B cell (primary cell): ENCODE data around the gene FADS6. TPM values are rescaled to one million over a fixed set of nuclear protein-coding genes. Genes with fewer than 3 reads are reported as not detected.

Experiments used
- ATAC-seq: fragments of 200-7000 bp; cut with Tn5 transposase; one replicate; pipeline ENCODE4 v1.10.0; 2021; ENCODE audit warnings: low read depth, mild to moderate bottlenecking, moderate number of reproducible peaks, moderate library complexity
- CTCF ChIA-PET: fragments of 350-600 bp; sonication (Branson Sonifier 250); formaldehyde crosslinking; loops from one replicate; lab custom pipeline; 2021; ENCODE audit warnings: antibody characterized with exemption, inconsistent platforms; lab: Charles Lee
- POLR2A ChIA-PET: fragments of 350-600 bp; sonication (Branson Sonifier 250); formaldehyde crosslinking; loops from one replicate; lab custom pipeline; 2021; ENCODE audit warnings: antibody characterized with exemption; lab: Charles Lee
- DNase-seq: peaks from one replicate; pipeline ENCODE4 v3.0.0; 2013
- H2AFZ ChIP-seq: 2 replicates; pipeline ENCODE4 v1.6.1; 2012; ENCODE audit warnings: mild to moderate bottlenecking, low read depth, low read length; ENCODE audit not compliant: insufficient read depth, poor library complexity, severe bottlenecking
- H3K27ac ChIP-seq, 2 donors: 1 replicate in 1 of 2; 2 replicates in 1 of 2; pipeline ENCODE4 v1.5.1; 2012 to 2013; ENCODE audit warnings: low read length in 2 of 2, mild to moderate bottlenecking in 2 of 2, moderate library complexity in 1 of 2
- H3K27me3 ChIP-seq, 4 experiments: fragments of 200-600 bp in 1 of 4; sonication (generic) in 1 of 4; replicated peaks in 1 of 4; 1 replicate in 2 of 4; 2 replicates in 2 of 4; pipeline versions ENCODE4 v1.6.1 to v1.7.0; 2013 to 2016; ENCODE audit warnings: low read length in 3 of 4, mild to moderate bottlenecking in 2 of 4, mixed read lengths in 1 of 4, moderate library complexity in 1 of 4; ENCODE audit not compliant: insufficient read depth in 4 of 4, control insufficient read depth in 3 of 4; ENCODE audit errors: control extremely low read depth in 1 of 4
- H3K36me3 ChIP-seq, 2 experiments: replicated peaks in 1 of 2; 1 replicate in 1 of 2; 2 replicates in 1 of 2; pipeline versions ENCODE4 v1.6.1 to v1.7.1; 2013; ENCODE audit warnings: low read length in 1 of 2; ENCODE audit not compliant: insufficient read depth in 2 of 2, control insufficient read depth in 1 of 2; ENCODE audit errors: control extremely low read depth in 1 of 2, extremely low read depth in 1 of 2
- H3K4me1 ChIP-seq, 2 donors: fragments of 200-600 bp in 1 of 2; sonication (generic) in 1 of 2; 1 replicate in 1 of 2; 2 replicates in 1 of 2; pipeline versions ENCODE4 v1.5.1 to v1.6.1; 2013 to 2017; ENCODE audit warnings: low read length in 2 of 2; ENCODE audit not compliant: control insufficient read depth in 2 of 2, insufficient read depth in 2 of 2
- H3K4me2 ChIP-seq: replicated peaks from 2 replicates; pipeline ENCODE3; 2012; ENCODE audit warnings: mild to moderate bottlenecking, low read depth, low read length; ENCODE audit not compliant: poor library complexity, severe bottlenecking
- H3K4me3 ChIP-seq, 5 experiments: fragments of 200-600 bp in 1 of 5; sonication (generic) in 1 of 5; 1 replicate in 3 of 5; 2 replicates in 2 of 5; pipeline versions ENCODE4 v1.5.1 to v1.7.0; 2011 to 2016; ENCODE audit warnings: low read length in 4 of 5, mild to moderate bottlenecking in 4 of 5, low read depth in 2 of 5, control low read depth in 1 of 5, moderate library complexity in 1 of 5; ENCODE audit not compliant: insufficient read depth in 1 of 5; ENCODE audit errors: control extremely low read depth in 1 of 5, extremely low read depth in 1 of 5
- H3K79me2 ChIP-seq: fragments of 200-600 bp; sonication (generic); one replicate; pipeline ENCODE4 v1.6.0; 2016; ENCODE audit warnings: low read length; ENCODE audit not compliant: control insufficient read depth, insufficient read depth
- H3K9ac ChIP-seq: fragments of 200-600 bp; sonication (generic); 2 replicates; pipeline ENCODE4 v1.6.1; 2017; ENCODE audit warnings: mild to moderate bottlenecking, low read length, moderate library complexity
- H3K9me3 ChIP-seq, 3 donors: one replicate each; pipeline versions ENCODE4 v1.6.1 to v1.7.1; 2013; ENCODE audit warnings: low read length in 2 of 3; ENCODE audit not compliant: control insufficient read depth in 2 of 3, insufficient read depth in 1 of 3; ENCODE audit errors: control extremely low read depth in 1 of 3
- H4K20me1 ChIP-seq: 2 replicates; pipeline ENCODE4 v1.6.0; 2012; ENCODE audit warnings: mild to moderate bottlenecking, low read length; ENCODE audit not compliant: insufficient read depth, control insufficient read depth, poor library complexity, severe bottlenecking
- H3K27ac Mint-ChIP-seq: one replicate; pipeline ENCODE4 v1.8.0; 2021; ENCODE audit warnings: mixed read lengths
- H3K27me3 Mint-ChIP-seq: one replicate; pipeline ENCODE4 v1.8.0; 2021; ENCODE audit warnings: mixed read lengths
- H3K4me1 Mint-ChIP-seq: one replicate; pipeline ENCODE4 v1.8.0; 2021; ENCODE audit warnings: mixed read lengths
- H3K4me3 Mint-ChIP-seq: one replicate; pipeline ENCODE4 v1.8.0; 2021; ENCODE audit warnings: mixed read lengths
- H3K9me3 Mint-ChIP-seq: one replicate; pipeline ENCODE4 v1.8.0; 2022; ENCODE audit warnings: mixed read lengths; ENCODE audit not compliant: insufficient read depth
- CTCF ChIP-seq: fragments of 200-600 bp; IDR thresholded peaks from one replicate; pipeline ENCODE4 v1.8.0; 2022; ENCODE audit warnings: antibody characterized with exemption, mild to moderate bottlenecking
- EZH2 ChIP-seq: IDR thresholded peaks from 2 replicates; pipeline ENCODE4 v1.6.1; 2012; ENCODE audit warnings: borderline replicate concordance, low read depth, mild to moderate bottlenecking, moderate library complexity, low read length; ENCODE audit not compliant: insufficient read depth, poor library complexity, severe bottlenecking
- WGBS: methylation state at CpG from one replicate; pipeline ENCODE4 v1.1.5; 2013; ENCODE audit warnings: missing lambda C conversion rate; ENCODE audit not compliant: insufficient coverage; 5-methylcytosine and 5-hydroxymethylcytosine counted together
- intact Hi-C: fragments of 100-400 bp; cut with micrococcal nuclease; formaldehyde crosslinking; loops from one replicate; pipeline ENCODE4 v1.10.0; 2022
- polyA plus RNA-seq: library from polyadenylated mRNA; depleted of rRNA; stranded (reverse); fragments of >200 nt; gene quantifications from 2 replicates; pipeline ENCODE4 v1.2.3, GENCODE V29; 2012
- total RNA-seq, 2 donors: library from RNA; stranded (reverse); fragments of 120-200 nt in 1 of 2; gene quantifications; 1 replicate in 1 of 2; 2 replicates in 1 of 2; pipeline versions ENCODE4 v1.2.3 to v1.2.4, GENCODE V29; 2013 to 2022

Gene FADS6
- total and polyA plus RNA-seq, 2 donors (not counting 1 experiment from before 2014, with no cell fraction given), result not detected

GRCh38 chr17:74862919-74863318 is 30.5 kb downstream of the FADS6 start:
- no peak overlapping the region for H3K4me2 ChIP-seq
- CTCF ChIA-PET, result interaction anchor here (0.8 to 12.3 kb wide), 18 partner anchors 10 to 297 kb away, joined by 3 to 181 read pairs (median 6); partner anchors contain the start of genes FDXR and RAB37

More at GRCh38 chr17:74862919-74863318, 30.5 kb downstream of the FADS6 start:
- Mint-ChIP-seq H3K4me1 (peaks cover 26% of the 10 kb centered on the region), H3K27ac (no peak overlapping the region), H3K27me3 (peaks cover 27% of the 10 kb centered on the region), H3K4me3 (no peak overlapping the region), H3K9me3 (no peaks in the 10 kb centered on the region)
- 81% methylated on average over 5 of the region's 6 CpGs for WGBS
- Histone ChIP-seq H3K27ac (no peak overlapping the region), H4K20me1 (peaks cover 9% of the 10 kb centered on the region), H3K4me1 (peaks cover 32 to 33% of the 10 kb centered on the region in 2 donors), H3K9me3 (peaks cover 0 to 18% (median 0%) of the 10 kb centered on the region in 3 donors), H3K27me3 (peaks cover 0 to 54% (median 22%) of the 10 kb centered on the region in 4 experiments), H3K36me3 (no peaks in the 10 kb centered on the region), H3K79me2 (no peaks in the 10 kb centered on the region), H3K9ac (no peak overlapping the region), H3K4me3 (no peak overlapping the region), H2AFZ (no peak overlapping the region)
- POLR2A ChIA-PET, result interaction anchor here (1.0 kb wide), 1 partner anchor 10 kb away, joined by 3 read pairs; the partner anchor contains the start of gene FDXR
- no peak for DNase-seq
- ATAC-seq, result no peak
- intact Hi-C loops, result loop anchor here (5.0 kb wide), 1 partner anchor 296 kb away; the partner anchor contains the start of gene CD300H
- TF ChIP-seq CTCF (no peak), EZH2 (no peak)
